ENCODE data around the gene EEF1A1.

Gene EEF1A1

GRCh38 chr6:73503027-73503772 lies 17.6 kb downstream of the EEF1A1 start:
- FAIRE-seq = no peak

GRCh38 chr6:73497915-73498314 lies 22.9 kb downstream of the EEF1A1 start:
- no peak for FAIRE-seq

- FAIRE-seq = no peak
These were observed 29.5 kb downstream of the EEF1A1 start for GRCh38 chr6:73491377-73491776.

- no peak for FAIRE-seq
These were observed 33.4 kb downstream of the EEF1A1 start for GRCh38 chr6:73487473-73487872.

GRCh38 chr6:73484438-73484837 lies 36.4 kb downstream of the EEF1A1 start:
- FAIRE-seq = no peak

GRCh38 chr6:73481969-73482368 lies 38.9 kb downstream of the EEF1A1 start:
- no peak for FAIRE-seq

GRCh38 chr6:73477407-73477806 lies 43.4 kb downstream of the EEF1A1 start:
- no peak for FAIRE-seq

- no peak for FAIRE-seq
These were observed 44.1 kb downstream of the EEF1A1 start for GRCh38 chr6:73476723-73477122.

GRCh38 chr6:73471686-73472290 lies 49.0 kb downstream of the EEF1A1 start:
- FAIRE-seq = no peak
